Panc1 (cell line): ENCODE data around the gene TIAM2. TPM values are rescaled to one million over a fixed set of nuclear protein-coding genes. Genes with fewer than 3 reads are reported as not detected.
A peak's percentile ranks its signal among the peaks of the same experiment; 100 is the strongest.

ENCODE experiments used
- ATAC-seq: fragments of 200-7000 bp; cut with Tn5 transposase; 2 replicates; pipeline ENCODE4 v1.9.1; 2020; ENCODE audit warnings: mild to moderate bottlenecking, moderate library complexity
- BruUV-seq: library from RNA; stranded (reverse); fragments of 400-500 nt; replicated peaks from 2 replicates; lab custom pipeline; 2021; lab: Mats Ljungman, UMichigan
- CTCF ChIA-PET: fragments of 300-600 bp; sonication (Branson Sonifier 250); formaldehyde crosslinking; loops from one replicate; lab custom pipeline; 2022; ENCODE audit warnings: antibody characterized with exemption; lab: Charles Lee
- POLR2A ChIA-PET: fragments of 300-600 bp; sonication (Branson Sonifier 250); formaldehyde crosslinking; loops from one replicate; lab custom pipeline; 2022; ENCODE audit warnings: antibody characterized with exemption; lab: Charles Lee
- DNase-seq: peaks from one replicate; pipeline ENCODE4 v3.0.0-alpha.2; 2010; ENCODE audit warnings: low read depth, low spot score
- H3K27ac ChIP-seq: 2 replicates; pipeline ENCODE4 v1.5.1; 2011; ENCODE audit warnings: mild to moderate bottlenecking, low read length, inconsistent platforms
- H3K27me3 ChIP-seq: fragments of 200-500 bp; sonication (Bioruptor generic); 2 replicates; pipeline ENCODE4 v1.6.0; 2014; ENCODE audit warnings: low read length, inconsistent platforms; ENCODE audit not compliant: control insufficient read depth, insufficient read depth
- H3K36me3 ChIP-seq: fragments of 200-500 bp; sonication (Bioruptor generic); 2 replicates; pipeline ENCODE4 v1.5.1; 2014; ENCODE audit warnings: inconsistent platforms, mild to moderate bottlenecking, low read length, moderate library complexity; ENCODE audit not compliant: control insufficient read depth, insufficient read depth
- H3K4me1 ChIP-seq: 2 replicates; pipeline ENCODE4 v1.5.1; 2011; ENCODE audit warnings: inconsistent platforms, mild to moderate bottlenecking, low read length, moderate library complexity; ENCODE audit not compliant: control insufficient read depth, insufficient read depth
- H3K4me3 ChIP-seq, 2 experiments: 2 replicates each; pipeline ENCODE4 v1.5.1; 2011 to 2012; ENCODE audit warnings: low read depth in 2 of 2, low read length in 2 of 2, mild to moderate bottlenecking in 2 of 2, inconsistent platforms in 1 of 2, moderate library complexity in 1 of 2
- H3K9me3 ChIP-seq: fragments of 200-500 bp; sonication (Bioruptor generic); 2 replicates; pipeline ENCODE4 v1.5.1; 2014; ENCODE audit warnings: low read depth, mild to moderate bottlenecking, inconsistent platforms, low read length, moderate library complexity; ENCODE audit not compliant: control insufficient read depth, insufficient read depth
- POLR2AphosphoS5 ChIP-seq: IDR thresholded peaks from 2 replicates; pipeline ENCODE4 v1.6.1; 2012; ENCODE audit warnings: mild to moderate bottlenecking, low read depth, low read length, moderate library complexity
- SIN3A ChIP-seq: IDR thresholded peaks from 2 replicates; pipeline ENCODE4 v1.6.1; 2012; ENCODE audit warnings: low read depth, mild to moderate bottlenecking, low read length, moderate library complexity, borderline replicate concordance; ENCODE audit not compliant: insufficient read depth
- TCF7L2 ChIP-seq: IDR thresholded peaks from 2 replicates; pipeline ENCODE4 v1.6.1; 2011; ENCODE audit warnings: mild to moderate bottlenecking, low read depth, low read length, inconsistent platforms
- in situ Hi-C: cut with HindIII; loops from 2 replicates; pipeline ENCODE4 v1.10.0; 2016; ENCODE audit warnings: low sequenced_read_pairs, low pct_unique_long_range_greater_than_20kb
- intact Hi-C: fragments of 100-400 bp; cut with micrococcal nuclease; formaldehyde crosslinking; loops from one replicate; pipeline ENCODE4 v1.10.0; 2022; ENCODE audit not compliant: unreplicated experiment
- total RNA-seq: library from RNA; stranded (reverse); gene quantifications from one replicate; pipeline ENCODE4 v1.2.1, GENCODE V29; 2021; ENCODE audit not compliant: unreplicated experiment
- TF ChIP-seq, protein P1 (sequence below), 2 experiments: IDR thresholded peaks; 2 replicates each; pipeline ENCODE4 v1.6.1; 2011 to 2012; ENCODE audit warnings: low read depth in 2 of 2, control low read depth in 1 of 2, low read length in 1 of 2, mild to moderate bottlenecking in 1 of 2, moderate library complexity in 1 of 2; ENCODE audit not compliant: insufficient read depth in 1 of 2
- TF ChIP-seq, protein P2 (sequence below): fragments of 450-650 bp; IDR thresholded peaks from 2 replicates; pipeline ENCODE4 v1.5.1; 2017; ENCODE audit warnings: mild to moderate bottlenecking

The TIAM2 gene
- total RNA-seq, 1 experiment from 2014 or later = 14.9 TPM

DNA sequence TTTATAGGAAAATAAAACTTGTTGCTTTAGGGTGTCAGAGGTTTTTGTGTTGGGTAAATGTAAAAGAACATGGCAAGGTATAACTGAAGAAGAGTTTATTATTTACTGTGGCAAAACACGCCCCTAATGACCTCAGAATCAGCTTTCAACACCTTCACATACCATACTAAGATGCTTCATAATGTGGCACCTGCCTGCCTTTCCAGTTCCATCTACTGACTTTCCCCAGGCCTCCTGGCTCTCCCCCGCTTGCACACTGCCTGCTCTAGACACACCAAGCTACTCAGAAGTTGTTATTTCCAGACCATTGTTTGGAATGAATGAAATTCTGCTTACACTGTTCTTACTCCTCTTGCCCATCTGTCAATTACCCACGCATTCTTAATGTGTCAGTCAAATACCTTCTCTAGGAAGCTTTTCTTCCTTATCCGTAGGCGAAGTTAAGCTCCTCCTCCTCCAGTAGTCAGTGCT is 1.8 kb downstream of the TIAM2 start:
- no peak for ATAC-seq

DNA sequence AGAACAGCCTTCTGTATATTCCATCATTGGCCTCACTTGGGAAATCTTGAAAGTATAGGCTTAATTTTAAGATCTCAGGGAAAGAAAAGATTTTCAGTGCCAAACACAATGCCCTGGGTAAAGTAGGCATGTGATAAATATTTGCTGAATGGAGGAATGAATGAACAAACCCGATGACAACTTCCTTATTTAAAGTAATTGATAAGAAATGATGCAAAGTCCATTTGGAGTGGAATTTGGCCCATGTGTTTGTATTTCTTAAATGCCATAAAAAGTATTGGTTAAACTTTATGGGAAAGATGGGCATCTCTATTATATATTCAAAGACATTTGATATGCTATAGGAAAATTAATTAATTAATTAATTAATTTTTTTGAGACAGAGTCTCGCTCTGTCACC is 3.7 kb downstream of the TIAM2 start:
- ChIA-PET POLR2A (interaction anchor here (1.2 kb wide), 1 partner anchor 12 kb away, joined by 3 read pairs; no protein-coding TSS in a partner anchor), CTCF (interaction anchor here (0.6 kb wide), 1 partner anchor 89 kb away, joined by 8 read pairs; no protein-coding TSS in a partner anchor)
- intact Hi-C loops = no loop called here
- Histone ChIP-seq H3K27ac (no peak overlapping the region), H3K4me1 (peaks cover 17% of the 10 kb centered on the region; the same call in 1 of the 2 replicates), H3K4me3 (no peak overlapping the region), H3K9me3 (no peaks in the 10 kb centered on the region), H3K27me3 (no peaks in the 10 kb centered on the region), H3K36me3 (no peaks in the 10 kb centered on the region)
- TF ChIP-seq, protein P1, sequence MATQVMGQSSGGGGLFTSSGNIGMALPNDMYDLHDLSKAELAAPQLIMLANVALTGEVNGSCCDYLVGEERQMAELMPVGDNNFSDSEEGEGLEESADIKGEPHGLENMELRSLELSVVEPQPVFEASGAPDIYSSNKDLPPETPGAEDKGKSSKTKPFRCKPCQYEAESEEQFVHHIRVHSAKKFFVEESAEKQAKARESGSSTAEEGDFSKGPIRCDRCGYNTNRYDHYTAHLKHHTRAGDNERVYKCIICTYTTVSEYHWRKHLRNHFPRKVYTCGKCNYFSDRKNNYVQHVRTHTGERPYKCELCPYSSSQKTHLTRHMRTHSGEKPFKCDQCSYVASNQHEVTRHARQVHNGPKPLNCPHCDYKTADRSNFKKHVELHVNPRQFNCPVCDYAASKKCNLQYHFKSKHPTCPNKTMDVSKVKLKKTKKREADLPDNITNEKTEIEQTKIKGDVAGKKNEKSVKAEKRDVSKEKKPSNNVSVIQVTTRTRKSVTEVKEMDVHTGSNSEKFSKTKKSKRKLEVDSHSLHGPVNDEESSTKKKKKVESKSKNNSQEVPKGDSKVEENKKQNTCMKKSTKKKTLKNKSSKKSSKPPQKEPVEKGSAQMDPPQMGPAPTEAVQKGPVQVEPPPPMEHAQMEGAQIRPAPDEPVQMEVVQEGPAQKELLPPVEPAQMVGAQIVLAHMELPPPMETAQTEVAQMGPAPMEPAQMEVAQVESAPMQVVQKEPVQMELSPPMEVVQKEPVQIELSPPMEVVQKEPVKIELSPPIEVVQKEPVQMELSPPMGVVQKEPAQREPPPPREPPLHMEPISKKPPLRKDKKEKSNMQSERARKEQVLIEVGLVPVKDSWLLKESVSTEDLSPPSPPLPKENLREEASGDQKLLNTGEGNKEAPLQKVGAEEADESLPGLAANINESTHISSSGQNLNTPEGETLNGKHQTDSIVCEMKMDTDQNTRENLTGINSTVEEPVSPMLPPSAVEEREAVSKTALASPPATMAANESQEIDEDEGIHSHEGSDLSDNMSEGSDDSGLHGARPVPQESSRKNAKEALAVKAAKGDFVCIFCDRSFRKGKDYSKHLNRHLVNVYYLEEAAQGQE (IDR thresholded peaks at IDR 0.05; ENCODE audit: insufficient read depth in 1 of 2, low read depth in 2 of 2, low read length in 1 of 2) = no peak
- no peak for TF ChIP-seq POLR2AphosphoS5
- TF ChIP-seq SIN3A = no peak
- TF ChIP-seq, protein P2, sequence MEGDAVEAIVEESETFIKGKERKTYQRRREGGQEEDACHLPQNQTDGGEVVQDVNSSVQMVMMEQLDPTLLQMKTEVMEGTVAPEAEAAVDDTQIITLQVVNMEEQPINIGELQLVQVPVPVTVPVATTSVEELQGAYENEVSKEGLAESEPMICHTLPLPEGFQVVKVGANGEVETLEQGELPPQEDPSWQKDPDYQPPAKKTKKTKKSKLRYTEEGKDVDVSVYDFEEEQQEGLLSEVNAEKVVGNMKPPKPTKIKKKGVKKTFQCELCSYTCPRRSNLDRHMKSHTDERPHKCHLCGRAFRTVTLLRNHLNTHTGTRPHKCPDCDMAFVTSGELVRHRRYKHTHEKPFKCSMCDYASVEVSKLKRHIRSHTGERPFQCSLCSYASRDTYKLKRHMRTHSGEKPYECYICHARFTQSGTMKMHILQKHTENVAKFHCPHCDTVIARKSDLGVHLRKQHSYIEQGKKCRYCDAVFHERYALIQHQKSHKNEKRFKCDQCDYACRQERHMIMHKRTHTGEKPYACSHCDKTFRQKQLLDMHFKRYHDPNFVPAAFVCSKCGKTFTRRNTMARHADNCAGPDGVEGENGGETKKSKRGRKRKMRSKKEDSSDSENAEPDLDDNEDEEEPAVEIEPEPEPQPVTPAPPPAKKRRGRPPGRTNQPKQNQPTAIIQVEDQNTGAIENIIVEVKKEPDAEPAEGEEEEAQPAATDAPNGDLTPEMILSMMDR = no peak
- no peak for TF ChIP-seq TCF7L2
- in situ Hi-C loops = no loop called here
- DNase-seq = no peak
- no peak for ATAC-seq
- no TSS peak for BruUV-seq

More for the DNA sequence above, 1.8 kb downstream of the TIAM2 start:
- BruUV-seq = TSS peak; percentile 69
- H3K4me3 ChIP-seq = peak overlapping the region in 1 of 2 experiments; percentile 3; a peak in 1 of 4 replicates
- no peaks in the 10 kb centered on the region for H3K36me3 ChIP-seq
- H3K4me1 ChIP-seq = peaks cover 18% of the 10 kb centered on the region; the same call in 1 of the 2 replicates
- no peaks in the 10 kb centered on the region for H3K9me3 ChIP-seq
- no peak overlapping the region for H3K27ac ChIP-seq
- POLR2A ChIA-PET = no interaction called here
- in situ Hi-C loops (no loop called here), intact Hi-C loops (no loop called here)
- TF ChIP-seq, protein P2 = no peak
- no peak for TF ChIP-seq SIN3A
- TF ChIP-seq TCF7L2 = no peak
- TF ChIP-seq, protein P1 (IDR thresholded peaks at IDR 0.05; ENCODE audit: insufficient read depth in 1 of 2, low read depth in 2 of 2, low read length in 1 of 2) = no peak
- no peak for TF ChIP-seq POLR2AphosphoS5
- DNase-seq = no peak
- no peaks in the 10 kb centered on the region for H3K27me3 ChIP-seq
- CTCF ChIA-PET = no interaction called here
